T follicular helper cell (primary cell): ENCODE results near the gene GADD45A.

ENCODE experiments used
- DNase-seq: peaks from one replicate; pipeline ENCODE4 v3.0.0-alpha.2; 2020; ENCODE audit warnings: low read depth

The GADD45A gene

DNA sequence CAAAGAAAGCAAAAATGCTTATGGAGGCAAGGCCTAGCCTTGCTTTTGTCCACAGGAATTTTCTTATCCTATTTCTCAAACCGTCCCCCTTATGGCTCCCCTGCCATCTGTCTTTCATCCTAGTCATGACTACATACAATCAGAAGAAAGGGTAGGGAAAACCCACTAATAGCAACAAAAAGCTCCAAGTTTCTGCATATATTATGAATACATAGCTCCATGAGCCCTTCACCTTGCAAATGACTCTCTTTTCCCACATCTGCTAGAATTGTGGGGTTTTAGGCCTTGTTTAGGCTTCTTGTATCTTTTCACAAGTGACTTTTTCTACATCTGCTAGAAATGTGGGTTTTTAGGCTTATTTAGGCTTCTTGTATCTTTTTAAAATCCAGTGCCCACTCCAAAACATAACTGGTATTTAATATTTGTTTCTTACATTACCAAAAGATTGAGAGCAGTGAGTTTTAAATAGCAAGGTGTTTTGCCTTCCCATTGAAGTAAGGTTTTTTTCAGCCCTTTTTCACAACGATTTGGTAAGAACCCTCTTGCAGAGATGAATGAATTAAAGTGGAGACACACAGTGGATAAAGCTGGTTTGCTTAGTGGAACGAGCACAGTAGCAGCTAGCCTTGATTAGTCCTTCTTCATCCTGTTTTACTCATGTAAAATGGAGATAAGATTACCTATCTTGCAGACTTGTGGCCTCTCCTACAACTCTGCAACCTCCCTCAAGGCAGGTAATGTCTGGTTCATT lies 4.4 kb downstream of the GADD45A start:
- DNase-seq, result no peak

DNA sequence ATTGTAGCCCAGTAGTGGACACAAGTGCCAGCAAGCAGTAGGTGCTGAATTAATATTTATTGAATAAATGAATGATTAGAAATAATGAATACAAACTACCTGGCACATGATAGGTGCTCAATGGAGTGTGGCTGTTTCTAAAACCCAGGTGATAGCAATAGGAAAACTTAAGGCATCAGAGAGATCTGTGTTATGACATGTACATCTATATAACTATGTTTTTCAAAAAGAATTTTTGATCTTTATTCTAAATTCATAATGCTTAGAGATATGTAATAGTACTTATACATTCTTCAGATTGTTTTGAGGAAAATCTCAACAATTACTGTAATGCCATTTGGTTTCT lies 5.0 kb downstream of the GADD45A start:
- DNase-seq, result no peak

DNA sequence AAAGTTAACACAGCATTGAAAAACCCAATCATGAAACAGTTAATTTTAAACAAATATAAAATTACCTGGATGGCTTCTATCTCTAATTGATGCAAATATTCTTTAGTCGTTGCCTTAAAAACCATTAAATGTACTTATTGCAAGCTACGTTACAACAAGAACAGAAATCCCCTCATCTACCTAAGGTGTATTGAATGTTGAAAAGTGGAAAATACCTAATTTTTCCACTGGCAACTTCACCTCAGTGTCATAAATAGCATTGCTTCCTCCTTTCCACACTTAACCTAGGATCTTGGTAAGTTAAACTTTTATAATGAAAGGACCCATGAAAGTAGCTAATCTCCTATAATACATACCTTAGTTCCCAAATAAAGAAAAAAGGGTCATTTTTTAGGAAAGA lies 5.4 kb downstream of the GADD45A start:
- DNase-seq, result no peak

DNA sequence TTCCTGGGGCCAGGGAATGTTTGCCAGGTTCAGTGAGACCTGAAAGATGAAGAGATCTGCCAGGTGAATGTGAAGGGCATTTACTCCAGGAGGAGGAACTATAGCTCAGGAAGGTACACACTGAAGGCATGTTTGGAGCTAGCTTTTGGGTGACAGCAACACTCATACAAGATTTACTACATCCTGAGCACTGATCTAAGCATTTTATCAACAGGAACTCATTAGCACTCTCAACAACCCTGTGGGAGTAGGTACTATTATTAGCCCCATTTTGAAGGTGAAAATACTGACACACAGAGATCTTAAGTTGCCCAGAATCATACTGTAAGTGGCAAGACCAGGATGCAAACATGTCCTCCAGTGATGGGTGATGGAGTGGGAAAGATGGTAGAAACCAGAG lies 6.7 kb downstream of the GADD45A start:
- DNase-seq, result no peak

DNA sequence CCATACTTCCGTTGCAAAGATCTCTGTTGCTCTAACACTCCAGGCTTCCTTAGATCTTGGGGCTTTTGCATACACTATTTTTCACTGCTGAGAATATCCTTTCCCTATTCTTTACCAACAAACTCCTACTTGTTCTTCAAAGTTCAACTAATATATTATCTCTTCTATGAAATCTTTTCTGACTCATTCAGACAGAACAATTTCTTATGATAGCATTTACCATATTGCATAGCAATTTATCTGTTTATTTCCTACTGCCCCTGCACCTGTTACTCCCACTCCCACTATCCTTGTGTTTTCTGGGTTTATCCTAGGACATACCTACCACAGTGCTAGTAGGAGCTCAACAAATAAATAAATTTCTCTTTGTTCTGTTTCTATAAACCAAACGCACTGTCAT lies 11.0 kb downstream of the GADD45A start:
- no peak for DNase-seq

- DNase-seq, result no peak
These were observed 11.7 kb downstream of the GADD45A start for GRCh38 chr1:67696708-67697107.

DNA sequence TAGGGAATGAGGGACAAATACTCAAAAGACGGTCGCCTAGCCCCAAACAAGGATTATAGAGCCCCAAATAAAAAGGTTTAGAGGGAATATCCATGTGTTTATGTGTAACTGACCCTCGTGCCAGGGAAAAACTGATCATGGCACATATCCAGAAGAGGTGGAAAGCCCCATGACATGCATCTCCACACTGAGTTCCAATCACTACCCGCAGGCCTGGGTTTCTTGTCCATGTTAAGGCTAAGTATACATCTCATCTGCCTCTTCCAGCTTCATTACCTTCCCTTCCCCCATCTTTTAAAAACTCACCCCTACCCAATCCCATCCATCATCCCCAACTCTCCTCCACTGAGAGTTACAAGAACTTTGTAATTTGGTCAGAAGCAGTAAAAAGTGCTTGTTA lies 15.2 kb downstream of the GADD45A start:
- no peak for DNase-seq

- no peak for DNase-seq
These were observed 15.8 kb downstream of the GADD45A start for GRCh38 chr1:67700692-67701410.

GRCh38 chr1:67701876-67702275 lies 16.9 kb downstream of the GADD45A start:
- DNase-seq, result no peak

DNA sequence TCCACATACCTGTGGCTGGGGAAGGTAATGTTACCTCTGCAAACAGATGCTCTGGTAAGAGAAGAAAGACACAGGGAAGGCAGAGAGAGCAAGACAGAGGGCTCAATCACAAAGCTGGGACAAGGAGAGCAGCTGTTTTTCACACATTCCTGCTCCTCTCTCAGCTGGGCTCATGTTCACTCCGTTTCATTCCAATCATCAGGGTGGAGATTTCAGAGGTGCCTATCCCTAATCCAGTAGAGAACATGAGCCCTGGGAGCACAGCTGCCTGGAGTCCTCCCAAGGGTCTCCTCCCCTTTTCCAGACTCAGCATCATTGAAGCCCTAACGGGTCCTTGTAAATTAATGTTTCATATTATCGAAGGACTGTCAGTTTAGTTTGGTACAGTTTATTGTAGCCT lies 19.4 kb downstream of the GADD45A start:
- no peak for DNase-seq

GRCh38 chr1:67705735-67706453 lies 20.9 kb downstream of the GADD45A start:
- DNase-seq, result no peak

GRCh38 chr1:67708606-67709005 lies 23.6 kb downstream of the GADD45A start:
- no peak for DNase-seq

DNA sequence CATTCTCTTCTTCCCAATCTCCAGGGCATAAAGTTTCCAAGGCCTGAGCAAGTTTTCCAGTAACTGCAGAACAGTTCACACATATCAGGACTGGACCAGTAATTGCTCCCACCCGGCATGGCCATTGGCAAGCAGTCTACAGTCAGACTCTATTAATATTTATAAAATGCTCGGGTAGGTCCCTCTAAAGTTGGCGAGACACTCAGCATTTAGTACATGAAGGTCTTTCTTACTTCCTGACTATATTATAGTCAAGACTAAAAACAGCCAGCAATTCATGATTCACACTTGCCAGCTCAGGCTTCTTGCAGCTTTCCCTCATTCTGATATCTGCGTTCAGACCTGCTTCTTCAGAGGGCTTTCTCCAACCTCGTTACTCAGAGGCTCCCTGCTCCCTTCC lies 25.4 kb downstream of the GADD45A start:
- DNase-seq, result no peak

DNA sequence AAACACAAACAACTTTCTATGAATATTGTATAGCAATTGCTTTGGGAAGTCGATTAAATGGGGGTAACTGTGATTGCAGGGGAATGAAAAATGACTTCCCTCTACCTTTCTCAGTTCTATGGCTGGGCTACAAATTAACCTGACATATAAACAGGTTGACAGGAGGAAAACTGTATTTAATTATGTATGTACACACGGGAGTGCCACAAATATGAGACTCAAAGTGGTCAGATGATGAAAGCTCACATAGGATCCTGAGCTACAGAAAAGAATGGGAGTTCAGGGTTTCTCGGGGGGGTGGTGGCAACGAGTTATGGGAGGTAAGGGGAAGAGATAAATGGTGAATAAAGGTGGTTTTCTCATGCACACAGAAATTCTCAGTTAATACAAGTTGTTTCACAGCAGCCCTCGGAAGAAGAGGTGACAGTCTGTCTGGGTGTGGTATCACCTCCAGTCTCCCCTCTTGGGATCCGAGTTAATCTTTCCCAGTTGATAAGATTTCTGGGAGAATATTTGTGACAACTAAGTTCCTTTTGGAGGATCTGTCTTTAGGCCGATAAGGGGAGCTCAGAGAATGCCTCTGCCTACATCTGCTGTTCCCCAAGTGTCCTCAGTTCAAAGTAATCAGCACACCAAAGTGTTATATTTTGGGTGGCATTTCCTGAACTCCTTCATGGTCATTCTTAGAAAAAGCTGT lies 26.3 kb downstream of the GADD45A start:
- no peak for DNase-seq

- DNase-seq, result no peak
These were observed 26.8 kb downstream of the GADD45A start for GRCh38 chr1:67711855-67712212.

DNA sequence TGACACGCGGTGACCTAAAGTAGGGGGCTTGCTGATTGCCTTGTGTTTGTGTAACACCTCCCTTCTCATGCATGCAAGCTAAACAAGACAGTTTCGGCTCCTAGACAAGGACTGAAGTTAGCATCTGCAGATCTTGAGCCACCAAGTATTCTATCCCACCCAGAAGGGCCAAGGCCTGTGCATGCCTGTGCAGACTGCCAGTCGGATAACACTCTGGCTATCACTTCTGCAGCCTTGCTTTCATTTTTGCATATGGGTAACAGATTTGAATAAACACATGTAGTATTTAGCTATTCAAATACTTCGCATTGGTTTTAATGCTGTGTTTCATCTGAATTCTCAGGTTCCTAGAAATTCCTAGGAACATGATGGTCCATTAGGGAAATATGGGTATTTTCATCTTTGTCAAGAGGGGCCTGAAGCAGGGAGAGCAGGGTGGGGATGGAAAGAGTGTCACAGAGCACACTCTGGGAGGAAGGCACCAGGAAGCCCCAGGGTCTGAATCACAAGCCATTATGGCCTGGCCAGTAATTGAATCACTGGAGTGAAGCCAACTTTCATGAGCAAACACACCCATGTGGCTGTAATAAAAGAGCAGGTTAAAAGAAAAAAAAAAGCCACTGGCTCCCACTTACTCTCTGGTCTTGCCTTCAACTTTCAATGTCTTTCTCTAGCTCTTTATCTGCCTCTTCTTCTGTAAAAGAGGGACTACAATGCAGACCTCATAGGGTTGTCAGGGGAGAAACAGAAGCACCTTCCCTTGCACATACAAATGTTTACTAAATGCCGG lies 28.3 kb downstream of the GADD45A start:
- no peak for DNase-seq

- DNase-seq, result no peak
These were observed 30.8 kb downstream of the GADD45A start for GRCh38 chr1:67715819-67716218.

DNA sequence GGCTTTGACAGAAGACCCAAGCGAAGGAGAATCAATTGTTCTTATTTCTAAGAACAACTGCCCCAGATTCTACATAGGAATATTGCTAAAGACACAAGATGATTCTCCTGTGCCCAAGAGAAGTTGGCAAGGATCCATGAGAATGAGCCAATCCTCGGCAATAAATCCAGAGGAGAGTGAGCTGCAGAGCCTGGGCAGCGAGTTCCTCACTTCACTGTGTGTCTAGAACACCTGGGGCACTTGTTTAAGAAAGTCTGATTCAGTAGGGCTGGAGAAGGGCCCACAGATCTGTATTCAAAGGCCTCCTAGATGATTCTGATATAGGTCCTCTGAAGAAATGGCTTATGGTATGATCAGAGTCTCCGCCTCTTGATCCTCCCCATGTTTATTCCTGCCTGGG lies 31.8 kb downstream of the GADD45A start:
- DNase-seq, result no peak

- no peak for DNase-seq
These were observed 32.9 kb downstream of the GADD45A start for GRCh38 chr1:67717876-67718275.

- DNase-seq, result no peak
These were observed 34.6 kb downstream of the GADD45A start for GRCh38 chr1:67719329-67720196.

DNA sequence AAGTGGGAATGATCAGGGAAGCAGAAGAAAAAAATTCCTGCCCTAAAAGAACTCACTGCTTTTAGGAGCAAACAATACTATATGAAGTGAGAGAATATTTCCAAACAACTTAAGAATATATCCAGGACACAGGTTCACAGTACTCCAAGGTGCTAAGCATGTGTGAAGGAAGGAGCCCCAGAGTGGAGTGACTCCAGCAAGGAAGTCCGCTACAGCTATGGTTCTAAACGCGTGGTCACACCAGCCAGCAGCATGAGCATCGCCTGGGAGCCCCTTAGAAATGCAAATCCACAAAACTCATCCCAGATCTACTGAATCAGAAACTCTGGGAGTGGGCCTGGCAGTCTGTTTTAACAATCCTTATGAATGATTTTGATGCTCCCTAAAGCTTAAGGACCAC lies 36.1 kb downstream of the GADD45A start:
- no peak for DNase-seq
